Measurements from ENCODE around the gene STAT1. TPM values are rescaled to one million over a fixed set of nuclear protein-coding genes. Genes with fewer than 3 reads are reported as not detected.

The STAT1 gene
- total RNA-seq, 1 donor from 2014 or later: 85.1 TPM

DNA sequence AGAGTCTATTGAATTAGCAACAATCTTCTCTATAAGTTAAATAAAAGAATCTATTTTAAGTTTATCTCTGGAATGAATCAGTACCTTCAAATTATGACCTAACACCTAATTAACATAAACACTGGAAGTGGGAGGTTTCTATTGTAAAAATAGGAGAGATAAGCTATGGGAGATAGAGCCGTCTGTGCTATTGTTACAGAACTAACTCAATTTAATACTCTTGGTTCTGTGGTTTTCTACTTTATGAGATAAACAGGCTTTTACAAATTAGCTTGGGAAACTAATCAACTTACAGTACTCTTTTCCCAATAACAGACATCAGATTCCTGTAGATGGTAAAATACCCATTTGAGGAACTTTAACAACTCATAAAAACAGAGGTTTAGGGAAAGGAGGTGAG, 25.6 kb upstream of the STAT1 start:
- TF ChIP-seq, protein P1, sequence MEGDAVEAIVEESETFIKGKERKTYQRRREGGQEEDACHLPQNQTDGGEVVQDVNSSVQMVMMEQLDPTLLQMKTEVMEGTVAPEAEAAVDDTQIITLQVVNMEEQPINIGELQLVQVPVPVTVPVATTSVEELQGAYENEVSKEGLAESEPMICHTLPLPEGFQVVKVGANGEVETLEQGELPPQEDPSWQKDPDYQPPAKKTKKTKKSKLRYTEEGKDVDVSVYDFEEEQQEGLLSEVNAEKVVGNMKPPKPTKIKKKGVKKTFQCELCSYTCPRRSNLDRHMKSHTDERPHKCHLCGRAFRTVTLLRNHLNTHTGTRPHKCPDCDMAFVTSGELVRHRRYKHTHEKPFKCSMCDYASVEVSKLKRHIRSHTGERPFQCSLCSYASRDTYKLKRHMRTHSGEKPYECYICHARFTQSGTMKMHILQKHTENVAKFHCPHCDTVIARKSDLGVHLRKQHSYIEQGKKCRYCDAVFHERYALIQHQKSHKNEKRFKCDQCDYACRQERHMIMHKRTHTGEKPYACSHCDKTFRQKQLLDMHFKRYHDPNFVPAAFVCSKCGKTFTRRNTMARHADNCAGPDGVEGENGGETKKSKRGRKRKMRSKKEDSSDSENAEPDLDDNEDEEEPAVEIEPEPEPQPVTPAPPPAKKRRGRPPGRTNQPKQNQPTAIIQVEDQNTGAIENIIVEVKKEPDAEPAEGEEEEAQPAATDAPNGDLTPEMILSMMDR (IDR thresholded peaks at IDR 0.05): no peak
- ChIA-PET CTCF (interaction anchor here (0.8 to 1.0 kb wide), 2 partner anchors 10 to 13 kb away, joined by 3 read pairs; no protein-coding TSS in a partner anchor), POLR2A (no interaction called here)
- no peak for DNase-seq
- H3K36me3 Mint-ChIP-seq (ENCODE audit: low read depth): no peaks in the 10 kb centered on the region
- H3K9me3 Mint-ChIP-seq: peaks cover 3% of the 10 kb centered on the region
- peaks cover 2% of the 10 kb centered on the region for H3K27me3 Mint-ChIP-seq
- no peak overlapping the region for H3K4me3 Mint-ChIP-seq
- ATAC-seq (ENCODE audit: low read depth): no peak
- intact Hi-C loops (cut with micrococcal nuclease): no loop called here
- no peak overlapping the region for H3K27ac Mint-ChIP-seq
- no peaks in the 10 kb centered on the region for H3K4me1 Mint-ChIP-seq

DNA sequence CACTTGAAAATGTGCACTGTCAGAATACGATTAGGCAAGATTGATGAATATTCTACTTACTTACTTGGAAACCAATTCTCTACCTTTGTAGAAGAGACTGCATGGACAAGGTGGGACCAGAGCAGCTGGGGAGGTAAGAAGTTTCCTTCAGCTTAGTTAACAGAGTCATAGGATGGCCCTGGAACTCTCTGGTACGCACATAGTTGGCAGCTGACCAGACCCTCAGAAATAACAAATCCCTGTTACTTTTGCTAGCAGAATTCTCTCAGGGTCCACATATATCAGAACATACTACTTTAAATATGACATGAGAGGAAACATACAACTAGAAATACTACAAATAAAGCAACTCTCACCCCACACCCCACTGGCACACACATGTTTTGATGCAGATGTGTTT, 24.8 kb upstream of the STAT1 start:
- TF ChIP-seq, protein P1 (IDR thresholded peaks at IDR 0.05): no peak
- intact Hi-C loops (cut with micrococcal nuclease): no loop called here

DNA sequence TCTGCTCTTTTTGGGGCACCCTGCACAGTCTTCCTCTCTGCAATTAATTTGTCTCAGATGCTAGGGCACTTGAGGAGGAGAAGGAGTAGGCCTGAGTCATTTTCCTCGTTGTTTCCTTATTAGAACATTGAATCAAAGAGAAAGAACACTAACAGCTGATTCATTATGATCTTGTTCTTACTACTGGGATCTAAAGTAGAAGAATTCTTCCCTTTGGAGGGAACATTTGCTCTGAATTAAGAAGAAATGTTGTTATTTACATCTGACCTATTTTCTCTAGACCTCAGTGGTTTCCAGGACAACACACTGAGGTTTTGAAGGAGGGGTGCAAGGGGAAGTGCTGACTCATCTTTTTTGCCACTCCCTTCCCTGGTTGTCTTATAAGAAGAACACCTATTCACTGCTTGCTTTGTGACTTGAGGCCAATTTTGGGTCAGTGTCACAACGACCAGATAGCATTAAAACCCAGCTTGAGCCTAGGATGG, 24.3 kb upstream of the STAT1 start:
- DNase-seq (no peak), ATAC-seq (ENCODE audit: low read depth) (no peak)
- Mint-ChIP-seq H3K36me3 (ENCODE audit: low read depth) (no peaks in the 10 kb centered on the region), H3K27me3 (peaks cover 2% of the 10 kb centered on the region), H3K4me1 (no peaks in the 10 kb centered on the region), H3K27ac (no peak overlapping the region), H3K9me3 (no peaks in the 10 kb centered on the region), H3K4me3 (no peak overlapping the region)
- ChIA-PET CTCF (interaction anchor here (1.1 kb wide), 1 partner anchor 14 kb away, joined by 4 read pairs; no protein-coding TSS in a partner anchor), POLR2A (no interaction called here)
- intact Hi-C loops (cut with micrococcal nuclease): no loop called here
- TF ChIP-seq, protein P1 (IDR thresholded peaks at IDR 0.05): no peak

More for the DNA sequence above, 24.8 kb upstream of the STAT1 start:
- Mint-ChIP-seq H3K27me3 (peaks cover 2% of the 10 kb centered on the region), H3K36me3 (ENCODE audit: low read depth) (no peaks in the 10 kb centered on the region), H3K27ac (no peak overlapping the region), H3K4me1 (no peaks in the 10 kb centered on the region), H3K4me3 (no peak overlapping the region), H3K9me3 (no peaks in the 10 kb centered on the region)
- no peak for DNase-seq
- POLR2A ChIA-PET: interaction anchor here (0.5 kb wide), 1 partner anchor 10 kb away, joined by 3 read pairs; no protein-coding TSS in a partner anchor
- ATAC-seq (ENCODE audit: low read depth): no peak
- CTCF ChIA-PET: interaction anchor here (1.0 kb wide), 1 partner anchor 13 kb away, joined by 3 read pairs; no protein-coding TSS in a partner anchor

DNA sequence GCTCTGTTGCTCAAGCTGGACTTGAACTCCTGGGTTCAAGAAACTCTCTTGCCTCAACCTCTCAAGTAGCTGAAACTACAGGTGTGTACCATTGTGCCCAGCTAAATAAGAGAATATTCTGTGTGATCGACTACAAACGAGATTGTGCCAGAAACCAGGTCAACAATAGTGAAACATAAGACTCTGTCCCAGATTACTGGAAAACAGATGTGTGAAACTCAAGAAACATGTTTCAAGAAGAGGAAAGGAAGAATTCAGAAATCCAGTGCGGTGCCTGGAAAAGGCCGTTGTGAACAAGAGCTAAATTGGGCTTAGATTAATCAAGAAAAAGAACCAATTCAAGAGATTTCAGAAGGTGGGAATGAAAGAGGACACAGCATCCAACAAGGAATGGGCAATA, 23.4 kb upstream of the STAT1 start:
- Mint-ChIP-seq H3K36me3 (ENCODE audit: low read depth) (no peaks in the 10 kb centered on the region), H3K4me3 (no peak overlapping the region), H3K27me3 (peaks cover 2% of the 10 kb centered on the region), H3K9me3 (no peaks in the 10 kb centered on the region), H3K4me1 (no peaks in the 10 kb centered on the region), H3K27ac (no peak overlapping the region)
- intact Hi-C loops (cut with micrococcal nuclease): no loop called here
- ATAC-seq (ENCODE audit: low read depth) (no peak), DNase-seq (no peak)
- ChIA-PET CTCF (interaction anchor here (1.1 kb wide), 1 partner anchor 14 kb away, joined by 4 read pairs; no protein-coding TSS in a partner anchor), POLR2A (no interaction called here)
- TF ChIP-seq, protein P1 (IDR thresholded peaks at IDR 0.05): no peak

DNA sequence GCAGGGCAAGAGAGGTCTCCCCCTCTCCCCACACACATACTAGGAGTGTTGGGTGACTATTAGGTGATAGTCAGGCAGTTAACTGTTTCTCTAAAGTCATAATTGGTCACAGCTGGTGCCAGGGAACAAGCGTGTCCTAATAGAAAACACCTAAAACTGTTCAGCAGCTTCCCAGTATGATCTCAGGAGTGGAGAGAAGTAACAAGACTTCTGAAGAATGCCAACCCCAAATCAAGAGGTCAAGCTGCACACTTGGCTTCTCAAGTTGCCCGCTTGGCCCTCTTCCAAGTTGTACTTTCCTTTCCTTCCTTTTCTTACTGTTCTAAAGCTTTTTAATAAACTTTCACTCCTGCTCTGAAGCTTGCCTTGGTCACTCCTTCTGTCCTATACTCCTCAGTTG, 22.4 kb upstream of the STAT1 start:
- ATAC-seq (ENCODE audit: low read depth): no peak
- no peaks in the 10 kb centered on the region for H3K36me3 Mint-ChIP-seq (ENCODE audit: low read depth)

More for the DNA sequence above, 22.4 kb upstream of the STAT1 start:
- Mint-ChIP-seq H3K9me3 (no peaks in the 10 kb centered on the region), H3K4me1 (no peaks in the 10 kb centered on the region), H3K27me3 (no peaks in the 10 kb centered on the region), H3K4me3 (no peak overlapping the region), H3K27ac (no peak overlapping the region)
- intact Hi-C loops (cut with micrococcal nuclease): no loop called here
- ChIA-PET POLR2A (no interaction called here), CTCF (interaction anchor here (1.8 kb wide), 1 partner anchor 186 kb away, joined by 5 read pairs; no protein-coding TSS in a partner anchor)
- DNase-seq: no peak
- TF ChIP-seq, protein P1 (IDR thresholded peaks at IDR 0.05): no peak

Data from activated B cell treated with CpG ODN at 0.5 μM for 24 hours (primary cell).